Lower leg skin (tissue), 4 donors: ENCODE results near the gene TMEM89. TPM values are rescaled to one million over a fixed set of nuclear protein-coding genes. Genes with fewer than 3 reads are reported as not detected.
A peak's percentile ranks its signal among the peaks of the same experiment; 100 is the strongest.

ENCODE experiments used
- DNase-seq, 2 donors: peaks; one replicate each; pipeline ENCODE4 v3.0.0-alpha.2; 2019; ENCODE audit warnings: low spot score in 2 of 2
- H3K4me3 ChIP-seq: fragments of 200-600 bp; sonication (generic); 2 replicates; pipeline ENCODE4 v1.5.1; 2017; ENCODE audit warnings: mild to moderate bottlenecking, low read depth; ENCODE audit not compliant: poor library complexity, severe bottlenecking
- POLR2A ChIP-seq, 2 donors: fragments of 450-650 bp; IDR thresholded peaks; one replicate each; pipeline ENCODE4 v1.6.1; 2016 to 2017; ENCODE audit warnings: antibody characterized with exemption in 2 of 2, mild to moderate bottlenecking in 1 of 2, moderate library complexity in 1 of 2
- WGBS, 2 donors: methylation state at CpG; one replicate each; pipeline ENCODE4 v1.1.5; 2018; 5-methylcytosine and 5-hydroxymethylcytosine counted together
- intact Hi-C: fragments of 100-400 bp; cut with DNase I; formaldehyde crosslinking; loops from one replicate; pipeline ENCODE4 v1.15.0; 2023; ENCODE audit warnings: low total_unique reads
- total RNA-seq, 4 donors: library from RNA; depleted of rRNA; stranded (reverse); fragments of >200 nt; gene quantifications; one replicate each; pipeline ENCODE4 v1.1.0, GENCODE V29; 2016
- TF ChIP-seq, protein P1 (sequence below), 3 donors: fragments of 450-650 bp; IDR thresholded peaks; one replicate each; pipeline ENCODE4 v1.5.1; 2016; ENCODE audit warnings: antibody characterized with exemption in 3 of 3, mild to moderate bottlenecking in 3 of 3, moderate library complexity in 2 of 3

TMEM89 gene
- total RNA-seq, 4 donors from 2014 or later, result not detected

DNA sequence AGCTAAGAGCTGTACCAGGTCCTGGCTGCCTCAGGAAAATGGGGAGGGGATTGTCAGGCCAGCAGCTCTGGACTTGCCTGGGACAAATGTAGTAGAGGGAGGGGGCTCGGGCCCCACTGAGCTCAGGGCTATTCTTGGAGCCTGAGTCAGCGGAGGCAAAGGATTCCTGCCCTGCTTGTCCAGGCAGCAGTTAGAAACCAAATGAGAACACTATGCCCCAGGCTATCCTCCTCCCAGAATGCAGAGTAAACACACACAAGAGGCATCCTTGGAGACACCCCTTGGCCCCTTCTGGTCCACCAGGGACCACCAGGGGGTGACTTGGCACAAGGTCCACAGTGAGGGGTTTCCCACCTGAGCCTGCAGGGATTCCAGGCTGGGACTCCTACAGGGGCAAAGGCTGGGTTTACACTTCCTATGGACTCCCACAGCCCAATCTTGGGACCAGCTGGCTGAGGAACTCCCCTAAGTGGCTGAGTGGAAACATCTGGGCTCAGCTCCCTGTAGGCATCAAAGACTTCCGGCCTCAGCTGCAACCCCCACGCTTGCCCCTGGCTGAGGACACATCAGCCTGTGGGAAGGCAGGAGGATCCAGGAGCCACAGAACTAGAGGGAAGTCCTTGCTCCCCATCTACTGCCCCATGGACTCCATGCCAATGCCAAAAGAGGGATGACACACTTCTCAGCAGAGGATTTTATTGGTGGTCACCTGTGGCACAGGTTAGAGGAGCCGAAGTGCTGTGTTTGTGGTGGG, 23.1 kb downstream of the TMEM89 start:
- intact Hi-C loops, result no loop called here
- peak in 1 of 2 donors; percentile 81 for DNase-seq
- 16 to 23% methylated on average over 5 of the region's 5 CpGs for WGBS, 2 donors
- TF ChIP-seq, protein P1, sequence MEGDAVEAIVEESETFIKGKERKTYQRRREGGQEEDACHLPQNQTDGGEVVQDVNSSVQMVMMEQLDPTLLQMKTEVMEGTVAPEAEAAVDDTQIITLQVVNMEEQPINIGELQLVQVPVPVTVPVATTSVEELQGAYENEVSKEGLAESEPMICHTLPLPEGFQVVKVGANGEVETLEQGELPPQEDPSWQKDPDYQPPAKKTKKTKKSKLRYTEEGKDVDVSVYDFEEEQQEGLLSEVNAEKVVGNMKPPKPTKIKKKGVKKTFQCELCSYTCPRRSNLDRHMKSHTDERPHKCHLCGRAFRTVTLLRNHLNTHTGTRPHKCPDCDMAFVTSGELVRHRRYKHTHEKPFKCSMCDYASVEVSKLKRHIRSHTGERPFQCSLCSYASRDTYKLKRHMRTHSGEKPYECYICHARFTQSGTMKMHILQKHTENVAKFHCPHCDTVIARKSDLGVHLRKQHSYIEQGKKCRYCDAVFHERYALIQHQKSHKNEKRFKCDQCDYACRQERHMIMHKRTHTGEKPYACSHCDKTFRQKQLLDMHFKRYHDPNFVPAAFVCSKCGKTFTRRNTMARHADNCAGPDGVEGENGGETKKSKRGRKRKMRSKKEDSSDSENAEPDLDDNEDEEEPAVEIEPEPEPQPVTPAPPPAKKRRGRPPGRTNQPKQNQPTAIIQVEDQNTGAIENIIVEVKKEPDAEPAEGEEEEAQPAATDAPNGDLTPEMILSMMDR (IDR thresholded peaks at IDR 0.05), result no peak
- TF ChIP-seq POLR2A (IDR thresholded peaks at IDR 0.05), result no peak
- H3K4me3 ChIP-seq, result no peak overlapping the region

DNA sequence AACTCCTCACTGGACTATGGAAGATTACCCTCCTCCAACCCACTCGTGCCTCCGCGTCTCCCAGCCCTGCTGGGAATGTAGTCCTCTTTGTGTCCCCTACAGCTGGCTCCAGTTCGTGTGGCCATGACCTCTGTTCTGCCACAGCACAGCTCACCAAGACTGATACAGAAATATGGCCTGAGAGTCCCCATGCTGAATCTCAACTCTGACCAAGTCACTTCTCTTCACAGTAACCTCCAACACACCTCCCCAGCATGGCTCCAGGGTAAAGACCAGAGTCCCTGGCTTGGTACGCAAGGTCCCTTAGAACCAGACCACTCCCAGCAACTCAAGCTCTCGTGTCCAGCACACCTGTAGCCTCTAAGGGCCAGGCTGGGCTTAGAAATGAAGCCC, 24.2 kb downstream of the TMEM89 start:
- no peak for DNase-seq
- no peak overlapping the region for H3K4me3 ChIP-seq
- 76% methylated on average over 6 of the region's 6 CpGs for WGBS, 2 donors
- intact Hi-C loops, result no loop called here
- TF ChIP-seq, protein P1 (IDR thresholded peaks at IDR 0.05), result no peak
- no peak for TF ChIP-seq POLR2A (IDR thresholded peaks at IDR 0.05)

DNA sequence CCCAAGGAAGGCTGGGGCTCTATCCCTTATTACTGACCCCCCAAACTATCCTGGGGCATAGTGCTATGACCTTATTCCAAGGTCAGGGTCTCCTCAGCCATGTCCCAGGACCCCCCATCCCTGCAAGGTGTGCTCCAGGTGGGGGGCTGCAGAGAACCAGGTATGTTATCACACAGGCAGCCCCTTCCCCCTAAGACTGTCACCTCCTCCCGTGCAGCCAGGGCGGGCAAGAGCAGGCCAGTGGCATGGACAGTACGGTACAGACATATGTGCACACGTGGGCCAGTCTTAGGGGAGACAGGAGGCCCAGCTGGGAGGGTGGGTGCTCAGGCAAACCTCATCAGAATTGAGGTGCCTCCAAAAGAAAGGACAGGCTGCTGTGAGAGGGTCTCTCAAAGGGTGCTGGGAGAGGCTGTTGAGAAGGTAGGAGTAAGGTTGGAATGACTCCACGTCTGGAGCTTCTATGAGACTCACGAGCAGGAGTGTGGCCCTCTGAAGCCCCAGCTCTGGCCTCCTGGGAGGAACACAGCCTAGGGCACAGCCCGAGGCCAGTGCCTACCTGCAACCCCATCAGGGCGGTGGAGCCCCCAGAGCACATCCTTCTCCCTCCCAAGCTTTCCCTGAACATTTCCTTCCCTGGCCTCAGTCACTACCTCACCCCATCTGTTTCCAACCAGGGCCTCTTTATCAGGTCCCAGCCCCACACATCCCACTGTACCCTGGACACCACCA, 24.7 kb downstream of the TMEM89 start:
- intact Hi-C loops, result no loop called here
- TF ChIP-seq, protein P1 (IDR thresholded peaks at IDR 0.05), result no peak
- TF ChIP-seq POLR2A (IDR thresholded peaks at IDR 0.05), result no peak
- no peak for DNase-seq
- WGBS, 2 donors, result 68 to 75% methylated on average over 7 to 8 of the region's 8 CpGs
- no peak overlapping the region for H3K4me3 ChIP-seq

DNA sequence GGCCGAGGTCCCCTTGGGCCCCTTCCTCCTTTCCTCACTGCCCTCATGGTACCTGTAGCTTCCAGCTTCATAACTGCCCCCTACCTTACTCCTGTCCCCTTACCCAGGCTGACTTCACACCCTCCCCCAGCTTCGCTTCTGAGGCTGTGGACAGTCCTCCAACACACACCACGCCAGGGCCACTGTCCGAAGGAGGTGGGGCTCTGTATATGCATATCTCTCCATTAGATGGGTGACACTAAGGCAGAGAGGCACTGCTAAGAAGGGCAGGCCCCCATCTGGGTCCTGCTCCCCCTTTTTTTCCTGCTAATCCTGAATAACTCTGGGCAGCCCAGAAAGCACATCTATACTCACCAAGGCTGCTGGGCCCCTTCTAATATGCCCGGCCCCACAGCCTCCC, 25.4 kb downstream of the TMEM89 start:
- intact Hi-C loops, result no loop called here
- DNase-seq, result no peak
- 69 to 89% methylated on average over 5 of the region's 5 CpGs for WGBS, 2 donors
- TF ChIP-seq, protein P1 (IDR thresholded peaks at IDR 0.05), result no peak
- no peak for TF ChIP-seq POLR2A (IDR thresholded peaks at IDR 0.05)
- H3K4me3 ChIP-seq, result no peak overlapping the region

DNA sequence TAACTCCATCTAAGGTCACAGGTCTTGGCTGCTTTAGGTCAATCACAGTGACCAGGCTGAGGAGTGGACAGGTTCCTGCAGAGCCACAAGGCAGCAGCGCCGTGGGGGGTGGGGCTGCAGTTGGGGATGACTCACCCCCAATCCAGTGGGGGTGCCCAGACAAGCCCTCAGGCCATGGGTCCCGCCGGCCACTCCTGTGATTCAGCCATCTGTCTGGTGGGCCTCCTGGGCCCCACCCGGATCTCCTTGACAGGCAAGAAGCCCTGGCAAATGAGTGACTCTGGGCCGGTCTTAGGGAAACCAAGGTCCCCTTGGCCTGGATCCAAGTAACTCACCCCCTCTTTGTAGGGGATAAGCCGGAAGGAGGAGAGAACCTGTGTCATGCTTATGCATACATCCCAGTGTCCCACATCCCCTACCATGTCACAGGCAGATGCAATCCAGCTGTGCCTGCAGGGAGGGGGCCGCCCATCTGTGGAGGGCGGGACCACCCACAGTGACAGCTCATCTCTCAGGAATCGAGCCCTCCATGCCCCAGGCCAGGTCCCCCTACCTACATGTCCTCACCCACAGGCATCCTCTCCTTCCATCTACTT, 25.9 kb downstream of the TMEM89 start:
- no peak overlapping the region for H3K4me3 ChIP-seq
- peak; percentile 29 to 91 for DNase-seq
- intact Hi-C loops, result no loop called here
- WGBS, 2 donors, result 19 to 29% methylated on average over 5 to 9 of the region's 10 CpGs
- no peak for TF ChIP-seq POLR2A (IDR thresholded peaks at IDR 0.05)
- TF ChIP-seq, protein P1 (IDR thresholded peaks at IDR 0.05), result no peak
